ENCODE measurements around the gene SUGCT.
"Not testable (repeated sequence)": the region's sequence is repeated elsewhere in the genome, so short reads cannot be mapped to it uniquely, and the experiment has no call there.

- not testable (repeated sequence) for TF ChIP-seq POLR2AphosphoS5 (IDR thresholded peaks at IDR 0.05; ENCODE audit: low read depth, low read length); USF2 (IDR thresholded peaks at IDR 0.05; ENCODE audit: borderline replicate concordance, low read depth, low read length); GATA2 (CRISPR knock-in tag; IDR thresholded peaks at IDR 0.05); CTCF (IDR thresholded peaks at IDR 0.05); RFX5 (IDR thresholded peaks at IDR 0.05; ENCODE audit: low read length); SIN3A (IDR thresholded peaks at IDR 0.05; ENCODE audit: borderline replicate concordance, low read depth, low read length); YY1 (IDR thresholded peaks at IDR 0.05; ENCODE audit: low read depth); EP300 (IDR thresholded peaks at IDR 0.05; ENCODE audit: borderline replicate concordance in 1 of 2, low read depth in 1 of 2, low read length in 1 of 2); NFIC (IDR thresholded peaks at IDR 0.05; ENCODE audit: borderline replicate concordance); SMC3 (IDR thresholded peaks at IDR 0.05; ENCODE audit: low read depth, low read length); GABPA (IDR thresholded peaks at IDR 0.05; ENCODE audit: low read depth); RCOR1 (IDR thresholded peaks at IDR 0.05; ENCODE audit: low read length)
Observed at GRCh38 chr7:40268810-40269209, 134.0 kb downstream of the SUGCT start.

Data from SK-N-SH (cell line).